Panc1 (cell line): Measurements from ENCODE around the gene ATP1A1.

ENCODE experiments used
- POLR2AphosphoS5 ChIP-seq: IDR thresholded peaks from 2 replicates; pipeline ENCODE4 v1.6.1; 2012; ENCODE audit warnings: mild to moderate bottlenecking, low read depth, low read length, moderate library complexity
- SIN3A ChIP-seq: IDR thresholded peaks from 2 replicates; pipeline ENCODE4 v1.6.1; 2012; ENCODE audit warnings: low read depth, mild to moderate bottlenecking, low read length, moderate library complexity, borderline replicate concordance; ENCODE audit not compliant: insufficient read depth
- TF ChIP-seq, protein P1 (sequence below): fragments of 450-650 bp; IDR thresholded peaks from 2 replicates; pipeline ENCODE4 v1.5.1; 2017; ENCODE audit warnings: mild to moderate bottlenecking

DNA sequence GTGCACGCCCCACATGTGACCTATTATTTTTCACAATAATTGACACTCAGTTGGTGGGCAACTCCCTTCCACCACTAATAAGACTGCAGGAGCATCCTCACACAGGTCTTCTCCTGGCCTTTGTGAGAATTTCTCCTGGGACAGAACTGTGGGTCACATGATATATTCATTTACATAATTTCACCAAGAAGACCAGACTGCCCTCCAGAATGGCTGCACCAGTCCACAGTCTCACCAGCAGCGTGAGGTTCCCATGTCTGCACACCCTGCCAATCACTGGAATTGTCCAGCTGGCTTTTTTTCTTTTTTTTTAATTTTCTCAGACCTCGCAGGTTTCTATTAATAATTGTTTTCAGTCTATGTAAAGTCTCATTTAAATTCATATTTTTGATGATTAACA lies 41.3 kb downstream of the ATP1A1 start:
- TF ChIP-seq, protein P1, sequence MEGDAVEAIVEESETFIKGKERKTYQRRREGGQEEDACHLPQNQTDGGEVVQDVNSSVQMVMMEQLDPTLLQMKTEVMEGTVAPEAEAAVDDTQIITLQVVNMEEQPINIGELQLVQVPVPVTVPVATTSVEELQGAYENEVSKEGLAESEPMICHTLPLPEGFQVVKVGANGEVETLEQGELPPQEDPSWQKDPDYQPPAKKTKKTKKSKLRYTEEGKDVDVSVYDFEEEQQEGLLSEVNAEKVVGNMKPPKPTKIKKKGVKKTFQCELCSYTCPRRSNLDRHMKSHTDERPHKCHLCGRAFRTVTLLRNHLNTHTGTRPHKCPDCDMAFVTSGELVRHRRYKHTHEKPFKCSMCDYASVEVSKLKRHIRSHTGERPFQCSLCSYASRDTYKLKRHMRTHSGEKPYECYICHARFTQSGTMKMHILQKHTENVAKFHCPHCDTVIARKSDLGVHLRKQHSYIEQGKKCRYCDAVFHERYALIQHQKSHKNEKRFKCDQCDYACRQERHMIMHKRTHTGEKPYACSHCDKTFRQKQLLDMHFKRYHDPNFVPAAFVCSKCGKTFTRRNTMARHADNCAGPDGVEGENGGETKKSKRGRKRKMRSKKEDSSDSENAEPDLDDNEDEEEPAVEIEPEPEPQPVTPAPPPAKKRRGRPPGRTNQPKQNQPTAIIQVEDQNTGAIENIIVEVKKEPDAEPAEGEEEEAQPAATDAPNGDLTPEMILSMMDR = no peak
- TF ChIP-seq SIN3A = no peak
- TF ChIP-seq POLR2AphosphoS5 = no peak
